ENCODE results near the gene FSTL5.
"Not testable (repeated sequence)": the region's sequence is repeated elsewhere in the genome, so short reads cannot be mapped to it uniquely, and the experiment has no call there.

The FSTL5 gene

DNA sequence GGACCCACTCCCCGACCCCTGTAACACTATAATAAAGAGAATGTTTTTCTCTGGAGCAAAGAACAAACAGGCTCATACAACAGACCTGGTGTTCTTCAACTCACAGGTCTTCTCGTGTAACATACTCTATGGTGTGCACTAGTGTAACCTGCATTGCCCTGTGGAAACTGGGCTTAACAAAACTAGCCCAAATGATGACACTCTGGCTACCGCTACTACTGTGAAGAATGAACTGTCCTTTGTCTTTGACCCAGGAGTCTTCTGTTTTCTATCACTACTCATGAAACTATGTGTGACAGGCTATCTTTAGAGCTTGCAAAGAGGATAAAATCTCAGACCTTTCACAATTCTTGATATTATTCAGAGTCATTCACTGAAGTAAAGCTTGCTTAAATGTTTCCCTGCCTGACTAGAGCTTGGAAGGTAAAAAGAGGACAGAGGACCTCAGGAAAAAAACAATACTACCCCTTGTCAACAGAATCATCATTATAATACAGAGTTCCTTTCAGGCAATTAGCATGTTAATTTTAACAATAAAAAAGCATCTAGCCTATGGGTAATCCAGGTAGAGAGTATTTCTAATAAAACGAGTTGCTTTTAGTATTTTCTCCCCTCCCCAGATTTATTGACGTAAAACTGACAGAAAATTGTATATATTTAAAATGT is 59.2 kb downstream of the FSTL5 start:
- DNase-seq (ENCODE audit: insufficient read length, low spot score), result no peak
- no peak for FAIRE-seq

- FAIRE-seq; DNase-seq (ENCODE audit: insufficient read length, low spot score): not testable (repeated sequence)
These were observed 59.9 kb downstream of the FSTL5 start for GRCh38 chr4:162103908-162104307.

- DNase-seq (ENCODE audit: insufficient read length, low spot score), result no peak
- FAIRE-seq, result no peak
These were observed 61.1 kb downstream of the FSTL5 start for GRCh38 chr4:162102713-162103112.

GRCh38 chr4:162101337-162101736 is 62.5 kb downstream of the FSTL5 start:
- FAIRE-seq, result no peak
- DNase-seq (ENCODE audit: insufficient read length, low spot score), result no peak

- FAIRE-seq (no peak), DNase-seq (ENCODE audit: insufficient read length, low spot score) (no peak)
These were observed 88.1 kb downstream of the FSTL5 start for GRCh38 chr4:162075726-162076125.

DNA sequence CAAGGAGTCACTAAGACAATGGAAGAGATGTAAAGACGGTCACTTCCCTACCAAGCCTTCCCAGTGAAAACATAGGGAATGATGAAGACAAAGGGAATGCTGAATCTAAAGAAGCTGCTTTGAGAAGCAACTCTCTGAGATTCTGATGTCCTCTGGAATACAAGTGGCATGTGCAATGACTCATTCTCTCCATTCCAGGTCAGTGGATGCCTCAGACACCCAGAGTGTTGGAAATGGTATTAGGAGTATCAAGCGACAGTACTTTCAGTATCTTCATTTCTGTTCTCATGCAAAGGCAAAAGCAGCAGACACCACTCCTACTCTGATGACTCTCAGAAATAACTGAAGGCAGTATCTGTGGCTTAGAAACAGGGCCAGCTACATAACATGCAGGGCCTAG is 102.6 kb downstream of the FSTL5 start:
- FAIRE-seq (peak; percentile 9), DNase-seq (ENCODE audit: insufficient read length, low spot score) (peak; percentile 3)

DNA sequence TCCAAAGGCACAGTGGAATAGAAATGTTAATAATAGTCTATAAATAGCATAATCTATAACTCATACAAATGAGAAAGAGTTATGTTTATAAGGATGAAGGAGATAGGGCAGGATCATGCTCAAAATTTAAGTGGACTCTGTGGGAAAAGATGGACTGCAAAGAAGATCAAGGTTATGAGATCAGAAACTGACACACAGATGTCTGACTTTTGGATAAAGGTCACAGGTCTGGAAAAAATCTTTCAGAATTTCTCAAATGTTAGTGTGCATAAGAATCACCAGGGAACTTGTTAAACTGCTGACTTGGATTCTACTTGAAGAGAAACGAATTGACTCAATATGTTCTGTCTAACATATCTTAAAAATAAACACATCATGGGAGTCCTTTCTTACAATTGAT is 104.1 kb downstream of the FSTL5 start:
- DNase-seq (ENCODE audit: insufficient read length, low spot score), result no peak
- no peak for FAIRE-seq

- FAIRE-seq (no peak), DNase-seq (ENCODE audit: insufficient read length, low spot score) (no peak)
These were observed 106.8 kb downstream of the FSTL5 start for GRCh38 chr4:162056990-162057389.

- DNase-seq (ENCODE audit: insufficient read length, low spot score), result no peak
- FAIRE-seq, result no peak
These were observed 117.7 kb downstream of the FSTL5 start for GRCh38 chr4:162046135-162046534.

DNA sequence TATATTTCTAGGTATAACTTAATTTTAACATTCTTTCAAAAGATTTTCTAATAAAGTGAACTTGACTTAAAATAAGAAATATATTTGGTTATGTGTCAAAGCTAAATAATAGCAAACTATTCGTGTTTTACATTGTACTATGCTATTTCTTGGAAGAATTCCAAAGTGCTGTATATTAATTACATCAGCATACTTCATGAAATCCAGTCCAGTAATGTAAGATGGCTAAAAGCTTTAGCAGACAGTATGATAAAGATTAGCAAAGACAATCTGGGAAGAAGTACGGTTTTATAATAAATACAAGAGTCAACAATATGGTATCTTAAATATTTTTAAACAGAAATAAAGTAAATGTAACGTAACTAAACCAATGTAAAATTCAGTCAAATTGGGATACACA is 125.7 kb downstream of the FSTL5 start:
- no peak for DNase-seq (ENCODE audit: insufficient read length, low spot score)
- FAIRE-seq, result no peak

GRCh38 chr4:162017863-162018262 is 145.9 kb downstream of the FSTL5 start:
- no peak for FAIRE-seq
- no peak for DNase-seq (ENCODE audit: insufficient read length, low spot score)

DNA sequence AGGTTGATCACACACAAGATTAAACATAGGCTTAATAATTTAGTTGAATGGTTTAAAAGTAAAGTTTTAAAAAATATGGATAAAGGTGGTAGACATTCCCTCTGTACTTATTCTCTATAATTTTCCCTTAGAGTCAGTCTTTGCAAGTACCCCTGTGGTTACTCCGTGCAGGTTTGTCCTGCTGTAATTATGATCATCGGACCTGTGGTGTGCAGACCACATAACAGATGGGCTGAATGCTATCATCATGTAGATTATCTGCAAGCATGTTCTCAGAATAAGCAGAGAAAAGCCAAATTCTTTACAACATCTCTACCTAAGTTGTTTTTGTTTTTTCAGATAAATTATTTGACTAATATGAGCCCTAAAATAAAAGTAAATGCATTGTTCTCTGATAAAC is 146.8 kb downstream of the FSTL5 start:
- DNase-seq (ENCODE audit: insufficient read length, low spot score), result no peak
- no peak for FAIRE-seq

DNA sequence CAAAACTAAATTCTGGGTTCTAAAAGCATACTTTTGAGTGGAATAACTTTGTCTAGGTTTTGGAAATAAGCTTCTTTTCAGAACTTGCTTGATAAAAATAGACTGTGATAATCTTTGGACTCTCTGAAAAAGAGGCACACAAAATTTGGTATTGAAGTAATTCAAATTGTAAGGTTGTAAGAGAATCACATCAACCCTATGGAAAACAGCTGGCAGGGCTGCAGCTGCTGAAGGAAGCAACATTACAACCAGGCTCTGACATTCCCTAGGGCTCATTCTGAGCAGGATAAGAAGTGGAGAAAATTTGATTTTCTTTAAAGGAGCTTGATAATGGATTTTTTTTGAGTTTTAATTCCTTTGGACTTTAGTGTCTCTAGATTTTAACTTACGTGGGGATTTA is 147.6 kb downstream of the FSTL5 start:
- no peak for FAIRE-seq
- DNase-seq (ENCODE audit: insufficient read length, low spot score), result no peak

GRCh38 chr4:162015090-162015489 is 148.7 kb downstream of the FSTL5 start:
- DNase-seq (ENCODE audit: insufficient read length, low spot score) (no peak), FAIRE-seq (no peak)

GRCh38 chr4:162011089-162011488 is 152.7 kb downstream of the FSTL5 start:
- no peak for FAIRE-seq
- DNase-seq (ENCODE audit: insufficient read length, low spot score), result no peak

- no peak for FAIRE-seq
- DNase-seq (ENCODE audit: insufficient read length, low spot score), result no peak
These were observed 153.4 kb downstream of the FSTL5 start for GRCh38 chr4:162010362-162010761.

DNA sequence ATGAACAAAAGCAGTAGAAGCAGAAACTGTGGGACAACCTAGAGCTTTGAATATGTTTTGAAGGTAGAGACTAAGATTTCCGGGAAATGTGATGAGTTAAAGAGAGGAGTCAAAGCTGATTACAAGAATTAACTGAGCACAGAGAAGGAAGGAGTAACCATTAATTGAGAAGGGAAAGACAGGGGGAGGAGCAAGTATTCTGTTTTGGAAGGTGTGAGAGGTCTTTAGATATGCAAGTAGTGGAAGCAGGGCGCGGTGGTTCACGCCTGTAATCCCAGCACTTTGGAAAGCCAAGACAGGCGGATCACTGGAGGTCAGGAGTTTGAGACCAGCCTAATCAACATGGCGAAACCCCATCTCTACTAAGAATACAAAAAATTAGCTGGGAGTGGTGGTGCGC is 171.5 kb downstream of the FSTL5 start:
- no peak for FAIRE-seq
- DNase-seq (ENCODE audit: insufficient read length, low spot score), result no peak

DNA sequence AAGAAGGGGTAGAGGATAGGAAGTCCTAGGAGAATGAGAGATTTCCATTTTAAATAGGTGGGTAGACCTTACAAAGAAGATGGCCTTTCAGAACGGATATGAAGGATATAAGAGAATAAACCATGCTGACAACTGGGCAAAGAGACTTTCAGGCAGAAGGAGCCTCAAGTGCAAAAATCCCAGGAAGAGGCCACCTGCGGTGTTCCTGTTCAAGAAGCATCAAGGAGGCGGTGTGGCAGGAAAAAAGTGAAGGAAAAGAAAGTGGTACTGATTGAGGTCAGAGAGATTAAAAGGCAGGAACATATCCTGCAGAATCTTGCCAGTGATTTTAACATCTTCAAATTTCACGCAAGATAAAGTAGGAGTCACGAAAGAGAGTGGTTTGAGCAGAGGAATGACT is 172.0 kb downstream of the FSTL5 start:
- FAIRE-seq (no peak), DNase-seq (ENCODE audit: insufficient read length, low spot score) (no peak)

DNA sequence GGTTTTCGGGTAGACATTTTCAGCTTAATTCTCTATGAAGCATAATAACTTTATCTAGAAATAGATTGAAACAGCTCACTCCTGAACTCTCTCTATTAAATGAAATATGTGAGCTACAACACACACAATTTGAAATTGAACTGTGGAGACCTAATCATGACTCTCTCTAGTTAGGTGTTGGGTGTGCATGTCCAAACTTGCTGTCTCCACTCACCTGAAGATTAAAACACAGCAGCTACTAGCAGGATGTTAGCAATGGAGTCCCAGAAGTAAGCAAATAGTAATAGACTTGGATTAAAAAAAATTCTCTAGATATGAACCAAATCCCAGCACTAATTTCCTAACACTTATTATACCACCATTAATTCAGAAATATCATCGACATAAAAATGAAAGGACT is 173.1 kb downstream of the FSTL5 start:
- FAIRE-seq, result no peak
- no peak for DNase-seq (ENCODE audit: insufficient read length, low spot score)

- DNase-seq (ENCODE audit: insufficient read length, low spot score), result no peak
- no peak for FAIRE-seq
These were observed 174.9 kb downstream of the FSTL5 start for GRCh38 chr4:161988946-161989345.

- DNase-seq (ENCODE audit: insufficient read length, low spot score) (no peak), FAIRE-seq (no peak)
These were observed 176.2 kb downstream of the FSTL5 start for GRCh38 chr4:161987611-161988010.

- FAIRE-seq (no peak), DNase-seq (ENCODE audit: insufficient read length, low spot score) (no peak)
These were observed 211.4 kb downstream of the FSTL5 start for GRCh38 chr4:161952382-161952781.

Data from HTR-8/SVneo (cell line).